MG63 (cell line): ENCODE results near the gene ATXN7L3. TPM values are rescaled to one million over a fixed set of nuclear protein-coding genes. Genes with fewer than 3 reads are reported as not detected.

Experiments
- DNase-seq: peaks from one replicate; pipeline ENCODE4 v3.0.0-alpha.2; 2020
- H3K27me3 ChIP-seq: fragments of 250-450 bp; sonication (Bioruptor Pico); 2 replicates; pipeline ENCODE4 v1.5.1; 2020; ENCODE audit warnings: mild to moderate bottlenecking, moderate library complexity
- H3K36me3 ChIP-seq: fragments of 250-450 bp; sonication (Bioruptor Pico); 2 replicates; pipeline ENCODE4 v1.5.1; 2020; ENCODE audit warnings: mild to moderate bottlenecking, moderate library complexity
- H3K4me3 ChIP-seq: fragments of 250-450 bp; sonication (Bioruptor Pico); 2 replicates; pipeline ENCODE4 v1.5.1; 2020; ENCODE audit warnings: mild to moderate bottlenecking, moderate library complexity
- H3K9me3 ChIP-seq: fragments of 250-450 bp; sonication (Bioruptor Pico); 2 replicates; pipeline ENCODE4 v1.5.1; 2020; ENCODE audit warnings: mild to moderate bottlenecking, moderate library complexity
- total RNA-seq: library from RNA; depleted of rRNA; stranded (reverse); fragments of >200 nt; shearing (Covaris generic); gene quantifications from 2 replicates; pipeline ENCODE4 v1.2.3, GENCODE V29; 2014; ENCODE audit warnings: low replicate concordance

ATXN7L3 gene
- total RNA-seq, 1 experiment from 2014 or later = 37.0 TPM

DNA sequence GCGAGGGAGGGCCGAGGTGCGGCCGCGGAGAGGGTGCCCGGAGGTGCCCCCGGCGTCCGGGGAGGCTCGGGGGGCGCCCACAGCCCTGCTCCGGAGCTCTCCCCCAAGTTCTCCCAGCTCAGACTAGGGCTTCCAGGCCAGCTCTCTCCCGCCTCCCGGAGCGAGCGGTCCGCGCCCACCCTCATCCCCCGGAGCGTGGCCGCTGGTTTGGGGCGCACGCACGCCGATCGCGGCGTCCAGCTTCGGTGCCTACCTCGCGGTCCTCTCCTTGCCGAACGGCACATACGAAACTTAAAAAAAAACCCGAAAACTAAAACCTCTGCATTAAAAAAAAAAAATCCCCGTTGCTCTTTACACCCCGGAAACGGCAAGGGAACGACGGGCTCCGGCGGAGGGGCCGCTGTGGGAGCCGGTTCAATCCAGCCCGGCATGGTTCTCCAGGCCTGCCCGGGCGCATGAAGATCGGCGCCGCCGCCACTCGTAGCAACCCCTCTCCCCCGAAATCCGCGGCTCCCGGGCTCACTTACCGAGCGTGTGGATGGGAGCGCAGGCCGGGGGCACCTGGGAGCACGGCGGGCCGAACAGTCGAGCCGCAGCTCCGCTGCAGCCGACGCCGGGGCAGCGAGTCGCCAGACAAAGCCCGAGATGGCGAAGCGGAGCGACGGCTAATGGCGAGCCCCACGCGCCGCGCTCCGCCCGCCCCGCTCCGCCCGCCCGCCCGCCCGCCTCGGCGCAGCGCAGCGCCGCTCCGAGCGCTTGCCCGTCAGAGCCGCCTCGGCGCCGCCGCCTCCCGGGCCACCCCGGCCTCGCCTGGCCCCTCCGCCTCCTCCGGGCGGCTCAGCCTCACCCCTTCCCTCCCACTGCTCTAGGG is 20.8 kb upstream of the ATXN7L3 start:
- peak; percentile 51 for DNase-seq

DNA sequence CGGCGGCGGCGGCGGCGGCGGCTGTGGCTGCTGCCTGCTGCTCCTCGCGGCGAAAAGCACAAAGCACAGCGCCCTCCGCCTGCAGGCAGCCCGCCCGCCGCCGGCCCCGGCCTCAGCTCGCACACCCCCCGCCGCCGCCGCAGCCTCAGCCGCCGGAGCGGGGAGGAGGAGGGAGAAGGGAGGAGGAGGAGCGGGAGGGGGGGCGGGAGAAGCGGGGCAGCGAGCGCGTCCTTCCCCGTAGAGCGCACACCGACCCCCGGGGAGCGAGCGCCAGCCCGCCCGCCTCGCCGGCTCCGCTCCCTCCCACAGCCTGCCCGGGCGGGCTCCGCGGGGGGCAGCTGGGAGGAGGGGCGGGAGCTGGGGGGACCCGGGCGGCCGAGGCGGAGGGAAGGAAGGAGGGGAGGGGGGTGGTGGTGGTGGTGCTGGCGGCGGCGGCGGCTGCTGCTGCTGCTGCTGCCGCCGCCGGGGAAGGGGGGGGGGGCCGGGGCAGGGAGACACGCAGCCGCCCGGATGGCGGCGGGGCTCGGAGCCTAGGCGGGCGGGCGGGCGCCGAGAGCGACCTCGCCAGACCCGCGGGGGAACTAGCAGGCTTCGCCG is 20.0 kb upstream of the ATXN7L3 start, which contains the start of gene UBTF:
TSS of gene UBTF (minus strand) at position 60 of the 597 bp plus-strand sequence. CDS start 1,446 bp downstream, outside the sequence.
- DNase-seq = peak; percentile 90
- peak within 1 kb of the TSS; percentile 90 for H3K4me3 ChIP-seq
- H3K36me3 ChIP-seq = peaks cover 35% of the 10 kb centered on the region
- no peaks in the 10 kb centered on the region for H3K27me3 ChIP-seq
- no peaks in the 10 kb centered on the region for H3K9me3 ChIP-seq

More for the DNA sequence above, 20.8 kb upstream of the ATXN7L3 start:
- Histone ChIP-seq H3K27me3 (no peaks in the 10 kb centered on the region), H3K9me3 (no peaks in the 10 kb centered on the region), H3K4me3 (peak overlapping the region; percentile 90), H3K36me3 (peaks cover 28% of the 10 kb centered on the region)

DNA sequence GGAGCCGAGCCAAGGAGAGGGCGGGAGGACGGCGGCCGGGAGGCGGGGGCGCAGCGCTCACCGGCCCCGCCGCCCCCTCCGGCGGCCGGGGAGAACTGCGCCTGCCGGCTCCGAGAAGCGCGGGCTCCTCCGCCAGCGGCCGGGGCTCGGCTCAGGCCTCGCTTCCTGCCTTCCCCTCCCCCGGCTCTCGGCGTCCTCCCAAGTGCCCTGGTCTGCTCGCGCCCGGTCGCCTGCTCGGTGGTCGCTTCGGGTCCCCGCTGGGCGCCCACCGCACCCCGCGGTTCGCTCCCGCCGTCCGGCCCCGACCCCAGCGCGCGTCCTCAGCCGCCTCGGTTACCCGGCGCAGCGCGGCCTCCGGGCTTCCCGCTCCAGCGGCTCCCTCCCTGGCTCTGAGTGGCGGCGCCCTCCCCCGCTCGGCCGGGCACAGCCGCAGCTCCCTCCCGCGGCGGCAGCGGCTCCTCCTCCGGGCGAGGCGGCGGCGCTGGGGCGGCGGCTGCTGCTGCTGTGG is 19.5 kb upstream of the ATXN7L3 start:
- peaks cover 41% of the 10 kb centered on the region for H3K36me3 ChIP-seq
- H3K4me3 ChIP-seq = peak overlapping the region; percentile 90
- DNase-seq = no peak
- no peaks in the 10 kb centered on the region for H3K27me3 ChIP-seq
- H3K9me3 ChIP-seq = no peaks in the 10 kb centered on the region

DNA sequence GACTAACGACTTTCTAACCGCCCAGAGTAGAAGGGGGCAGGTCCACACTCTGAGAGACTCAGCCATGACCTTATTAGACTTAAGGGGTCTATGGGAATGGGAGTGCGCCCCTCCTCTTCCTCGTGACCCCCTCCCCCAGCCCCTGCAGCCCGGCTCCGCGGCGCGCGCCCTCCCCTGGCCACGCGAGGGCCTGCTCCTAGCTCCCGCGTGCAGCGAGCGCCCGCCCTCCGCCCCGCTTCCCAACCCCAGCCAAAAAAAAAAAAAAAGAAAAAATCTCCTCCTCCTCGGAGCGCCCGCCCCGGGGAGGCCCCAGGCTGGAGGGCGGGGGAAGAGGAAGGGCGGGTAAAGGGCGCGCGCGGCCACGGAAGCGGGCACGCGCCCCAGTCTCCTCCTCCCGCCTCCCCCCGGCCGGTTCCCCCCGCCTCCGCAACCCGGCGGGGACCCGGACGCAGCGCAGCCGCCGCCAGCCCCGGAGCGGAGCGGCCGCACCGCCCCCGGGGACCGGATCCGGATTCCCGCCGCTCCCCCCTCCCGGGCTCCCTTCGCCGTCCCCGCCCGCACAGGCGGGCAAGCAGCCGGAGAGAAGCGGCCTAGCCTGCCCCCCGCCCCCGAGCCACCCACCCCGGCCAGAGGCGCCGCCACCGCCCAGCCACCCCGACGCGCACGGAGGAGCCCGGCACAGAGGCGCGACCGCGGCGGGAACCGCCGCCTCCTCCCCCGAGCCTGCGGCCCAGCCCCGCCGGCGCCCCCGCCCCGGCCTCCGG is 18.8 kb upstream of the ATXN7L3 start:
- H3K36me3 ChIP-seq = peaks cover 47% of the 10 kb centered on the region
- H3K9me3 ChIP-seq = no peaks in the 10 kb centered on the region
- no peaks in the 10 kb centered on the region for H3K27me3 ChIP-seq
- peak; percentile 88 for DNase-seq
- peak overlapping the region; percentile 90 for H3K4me3 ChIP-seq

DNA sequence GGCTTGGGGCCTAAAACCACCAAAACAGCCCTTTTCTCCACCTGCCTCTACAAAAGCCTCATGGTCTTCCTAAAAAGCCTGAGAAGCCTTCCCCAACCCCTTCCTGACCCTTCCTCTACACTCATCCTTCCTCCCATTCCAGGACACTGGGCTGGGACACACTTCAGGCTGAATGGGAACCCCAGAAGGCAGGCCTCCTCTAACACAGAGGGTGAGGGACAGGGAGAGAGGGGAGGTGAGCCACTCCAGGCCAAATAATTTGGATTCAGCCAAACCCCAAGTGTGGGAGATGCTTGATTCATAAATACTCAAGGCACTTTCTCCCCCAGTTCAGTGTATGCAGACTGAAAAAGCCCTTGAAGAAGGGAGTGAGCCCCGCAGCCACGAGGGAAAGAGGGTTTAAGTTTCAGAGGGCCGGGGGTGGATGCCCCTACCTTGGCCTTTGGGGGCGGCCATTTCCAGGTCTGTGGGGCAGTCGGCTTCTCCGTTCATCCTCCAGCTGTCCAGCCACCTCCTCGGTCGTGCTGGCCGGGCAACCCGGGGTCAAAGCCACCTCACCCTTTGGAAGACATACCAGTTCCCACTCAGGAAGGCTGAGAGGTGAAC is 18.2 kb upstream of the ATXN7L3 start:
- no peak for DNase-seq
- H3K4me3 ChIP-seq = peak overlapping the region; percentile 90
- no peaks in the 10 kb centered on the region for H3K9me3 ChIP-seq
- no peaks in the 10 kb centered on the region for H3K27me3 ChIP-seq
- H3K36me3 ChIP-seq = peaks cover 54% of the 10 kb centered on the region

DNA sequence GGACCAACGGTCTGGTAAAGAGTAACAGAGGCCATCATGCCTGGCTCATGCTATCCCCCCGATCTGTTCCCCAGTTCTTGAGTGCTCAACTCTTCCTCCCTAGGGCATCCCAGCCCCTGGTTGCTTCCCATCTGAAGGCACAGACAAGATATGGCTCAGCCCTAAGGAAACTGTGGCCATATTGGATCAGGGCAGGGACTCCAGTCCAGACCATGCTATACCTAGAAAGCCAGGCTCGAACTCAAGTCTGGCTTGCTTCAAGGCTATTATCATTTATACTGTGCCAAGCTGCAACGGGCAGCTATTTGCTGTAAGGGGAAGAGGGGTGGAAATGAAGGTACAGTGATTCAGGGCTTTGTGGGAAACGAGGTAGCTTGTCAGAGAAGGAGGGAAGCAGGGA is 17.0 kb upstream of the ATXN7L3 start:
- peaks cover 61% of the 10 kb centered on the region for H3K36me3 ChIP-seq
- H3K9me3 ChIP-seq = no peaks in the 10 kb centered on the region
- no peaks in the 10 kb centered on the region for H3K27me3 ChIP-seq
- DNase-seq = no peak
- H3K4me3 ChIP-seq = no peak overlapping the region

DNA sequence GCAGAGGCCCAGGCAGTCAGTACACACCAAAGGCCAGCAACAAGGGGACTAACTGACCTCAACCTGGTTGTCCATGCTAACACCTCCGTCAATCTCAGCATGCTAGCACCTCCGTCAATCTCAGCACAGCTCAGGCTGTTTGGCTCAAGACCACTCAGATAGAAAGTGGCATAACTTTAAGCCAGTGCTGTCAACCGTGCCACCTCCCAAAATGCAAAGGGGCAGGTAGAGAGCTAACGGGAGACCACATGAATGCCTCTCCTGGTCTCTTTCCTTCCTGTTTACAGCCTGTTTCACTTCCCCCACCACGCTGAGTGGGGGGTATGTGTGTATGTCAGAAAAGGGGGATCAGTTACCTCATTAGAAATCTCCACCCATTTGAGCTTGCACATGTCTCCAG is 16.5 kb upstream of the ATXN7L3 start:
- Histone ChIP-seq H3K9me3 (no peaks in the 10 kb centered on the region), H3K4me3 (no peak overlapping the region), H3K27me3 (no peaks in the 10 kb centered on the region), H3K36me3 (peaks cover 66% of the 10 kb centered on the region)
- no peak for DNase-seq

DNA sequence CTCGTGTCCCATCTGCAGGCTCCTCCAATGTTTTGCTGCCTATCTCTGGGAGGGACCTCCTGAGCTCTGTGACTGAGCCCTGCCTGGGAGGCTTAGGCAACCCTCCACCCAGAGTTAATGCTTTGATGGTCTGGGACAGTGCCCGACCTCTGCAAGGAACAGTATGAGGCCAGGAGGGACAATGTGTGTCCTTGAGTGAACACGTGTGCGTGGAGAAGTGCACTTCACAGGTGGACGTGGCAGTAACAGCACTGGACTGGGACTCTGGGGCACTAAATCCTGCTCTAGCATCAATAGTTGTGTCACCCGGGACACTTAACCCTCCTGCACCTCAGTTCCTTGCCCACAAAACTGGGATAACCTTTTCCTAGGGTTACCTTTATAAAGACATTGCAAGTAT is 15.2 kb upstream of the ATXN7L3 start:
- Histone ChIP-seq H3K9me3 (no peaks in the 10 kb centered on the region), H3K36me3 (peaks cover 75% of the 10 kb centered on the region), H3K4me3 (no peak overlapping the region), H3K27me3 (no peaks in the 10 kb centered on the region)
- no peak for DNase-seq

DNA sequence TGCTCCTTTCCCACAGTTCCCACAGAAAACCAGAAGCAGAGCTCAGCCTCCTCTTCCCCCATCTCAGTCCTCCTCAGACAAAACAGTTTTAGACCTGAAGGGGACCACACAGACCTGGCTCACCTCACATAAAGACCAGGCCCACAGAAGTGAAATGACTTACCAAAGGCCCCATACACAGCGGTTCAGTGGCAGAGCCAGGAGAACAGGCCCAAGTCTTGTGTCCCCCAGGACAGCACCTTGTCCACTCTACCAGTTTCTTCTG is 14.5 kb upstream of the ATXN7L3 start:
- Histone ChIP-seq H3K36me3 (peaks cover 82% of the 10 kb centered on the region), H3K27me3 (no peaks in the 10 kb centered on the region), H3K9me3 (no peaks in the 10 kb centered on the region), H3K4me3 (no peak overlapping the region)
- no peak for DNase-seq

DNA sequence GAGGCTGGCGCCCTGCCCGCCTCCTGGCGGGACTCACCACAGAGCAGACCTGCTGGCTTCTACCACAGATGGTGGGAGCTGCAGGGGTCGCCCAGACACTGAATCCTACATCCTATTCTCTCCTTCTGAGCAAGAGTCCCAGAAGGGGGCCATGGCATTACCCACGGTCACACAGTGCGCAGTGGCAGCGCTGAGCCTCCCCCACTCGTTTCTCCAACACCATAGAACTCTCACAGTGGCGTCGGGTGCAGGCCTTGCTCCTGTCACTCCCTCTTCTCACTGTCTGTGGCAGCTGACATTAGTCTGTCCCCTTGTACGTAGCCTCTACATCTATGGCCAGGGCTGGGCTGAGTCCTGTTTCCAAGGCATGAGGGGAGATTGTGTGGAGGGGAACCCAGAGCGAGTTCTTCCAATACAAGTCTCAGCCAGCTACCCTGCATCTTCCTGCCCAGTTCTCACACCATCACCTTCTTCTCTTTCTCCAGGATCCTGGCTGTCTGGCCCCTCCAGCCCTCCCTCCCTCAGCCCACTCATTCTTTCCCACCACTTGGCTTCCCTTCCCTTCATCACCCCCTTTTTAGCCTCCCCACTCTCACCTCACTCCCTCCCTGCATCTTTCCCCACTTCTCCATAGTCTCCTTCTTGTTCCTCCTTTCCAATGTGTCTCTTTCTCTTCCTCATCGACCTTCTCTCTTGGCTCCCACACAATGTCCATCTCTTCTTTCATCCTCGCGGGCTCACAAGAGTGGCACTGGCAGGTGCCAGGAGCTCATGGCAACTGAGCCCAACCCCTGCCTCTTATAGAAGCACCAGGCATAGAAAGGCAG is 13.9 kb upstream of the ATXN7L3 start:
- Histone ChIP-seq H3K4me3 (no peak overlapping the region), H3K9me3 (no peaks in the 10 kb centered on the region), H3K36me3 (peaks cover 88% of the 10 kb centered on the region), H3K27me3 (no peaks in the 10 kb centered on the region)
- no peak for DNase-seq

DNA sequence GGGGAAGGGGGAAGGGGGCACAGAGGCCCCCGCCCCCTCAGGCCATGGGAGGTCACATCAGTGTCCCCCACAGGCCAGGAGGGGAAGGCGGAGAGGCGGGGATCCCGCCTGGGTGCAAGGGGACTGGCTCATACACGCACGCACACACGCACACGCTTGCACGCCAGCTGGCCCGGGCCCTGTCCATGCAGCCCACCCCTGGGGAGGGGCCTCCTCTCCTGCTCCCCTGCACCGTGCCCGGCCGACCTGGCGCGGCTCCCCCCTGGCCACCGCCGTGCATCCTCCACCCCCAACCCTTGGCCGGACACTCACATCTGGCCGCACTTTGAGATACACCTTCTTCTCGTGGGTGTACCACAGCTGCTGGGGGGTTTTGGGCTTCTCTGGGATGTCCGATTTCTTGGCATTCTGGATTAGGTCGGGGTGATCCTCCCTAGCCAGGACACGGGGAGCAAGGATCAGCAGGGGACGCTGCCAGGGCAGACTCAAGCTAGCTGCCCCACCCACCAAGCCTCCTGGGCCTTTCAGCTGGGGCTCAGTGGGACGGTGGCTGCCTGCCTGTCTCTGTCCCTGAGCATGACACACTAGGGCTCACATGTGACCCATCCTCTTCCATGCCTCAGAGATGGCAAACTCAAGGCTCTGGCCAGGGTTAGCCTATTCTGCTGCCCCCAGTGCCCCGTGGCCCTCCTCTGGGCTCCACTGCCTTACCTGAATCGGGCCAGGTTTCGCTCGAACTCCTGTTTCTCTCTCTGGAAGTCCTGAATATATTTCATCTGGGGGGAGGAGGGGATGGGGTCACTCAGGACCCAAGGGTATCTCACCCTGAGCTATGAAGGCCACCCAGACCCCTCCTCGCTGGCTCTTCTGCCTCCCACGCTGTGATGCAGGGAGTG is 13.1 kb upstream of the ATXN7L3 start:
- H3K27me3 ChIP-seq = no peaks in the 10 kb centered on the region
- H3K9me3 ChIP-seq = no peaks in the 10 kb centered on the region
- DNase-seq = no peak
- peaks cover 90% of the 10 kb centered on the region for H3K36me3 ChIP-seq
- H3K4me3 ChIP-seq = no peak overlapping the region

DNA sequence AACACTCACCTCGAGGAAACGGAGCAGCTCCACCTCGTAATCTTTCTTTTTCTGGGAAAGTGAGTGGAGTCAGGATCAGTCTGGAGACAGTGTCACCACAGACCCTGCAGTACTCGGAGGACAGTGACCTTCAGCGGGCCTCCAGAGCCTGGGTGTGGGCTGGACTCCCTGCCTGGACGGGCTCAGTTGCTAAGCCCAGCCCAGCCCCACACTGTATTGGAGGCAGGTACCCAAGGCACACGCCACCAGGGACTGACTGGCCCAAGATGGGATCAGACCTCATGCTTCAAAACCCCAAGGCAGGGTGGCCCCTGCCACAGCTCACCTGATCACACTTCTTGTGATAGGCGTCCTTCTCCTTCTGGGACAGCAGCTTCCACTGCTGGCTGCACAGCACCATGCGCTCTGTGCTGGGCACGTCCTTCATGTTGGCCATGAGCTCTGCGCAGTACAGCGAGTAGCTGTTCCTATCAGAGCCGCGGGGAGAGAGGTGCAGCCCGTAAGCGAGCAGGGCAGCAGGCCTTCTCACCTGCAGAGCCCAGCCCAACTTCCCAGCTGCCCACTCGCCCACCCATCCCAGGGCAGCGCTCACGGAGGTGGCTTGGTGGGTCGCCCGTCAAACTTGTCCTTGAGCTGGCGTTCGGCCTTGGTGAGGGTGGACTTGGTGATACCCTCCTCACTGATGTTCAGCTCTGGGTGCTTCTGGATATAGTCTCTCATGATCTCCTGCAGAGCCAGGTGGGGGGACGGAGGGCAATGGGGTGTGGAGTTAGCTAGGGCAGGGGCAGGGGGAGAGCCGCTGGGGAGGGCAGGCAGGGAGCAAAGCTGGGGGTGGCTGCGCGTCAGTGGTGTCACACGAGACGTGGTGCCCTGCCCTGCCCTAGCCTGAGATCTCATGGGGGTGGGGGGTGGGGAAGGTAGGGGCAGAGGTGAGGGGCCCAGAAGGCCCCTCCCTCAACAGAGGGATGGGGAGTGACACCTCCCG is 11.9 kb upstream of the ATXN7L3 start:
- H3K9me3 ChIP-seq = no peaks in the 10 kb centered on the region
- DNase-seq = no peak
- H3K4me3 ChIP-seq = no peak overlapping the region
- peaks cover 88% of the 10 kb centered on the region for H3K36me3 ChIP-seq
- H3K27me3 ChIP-seq = no peaks in the 10 kb centered on the region

DNA sequence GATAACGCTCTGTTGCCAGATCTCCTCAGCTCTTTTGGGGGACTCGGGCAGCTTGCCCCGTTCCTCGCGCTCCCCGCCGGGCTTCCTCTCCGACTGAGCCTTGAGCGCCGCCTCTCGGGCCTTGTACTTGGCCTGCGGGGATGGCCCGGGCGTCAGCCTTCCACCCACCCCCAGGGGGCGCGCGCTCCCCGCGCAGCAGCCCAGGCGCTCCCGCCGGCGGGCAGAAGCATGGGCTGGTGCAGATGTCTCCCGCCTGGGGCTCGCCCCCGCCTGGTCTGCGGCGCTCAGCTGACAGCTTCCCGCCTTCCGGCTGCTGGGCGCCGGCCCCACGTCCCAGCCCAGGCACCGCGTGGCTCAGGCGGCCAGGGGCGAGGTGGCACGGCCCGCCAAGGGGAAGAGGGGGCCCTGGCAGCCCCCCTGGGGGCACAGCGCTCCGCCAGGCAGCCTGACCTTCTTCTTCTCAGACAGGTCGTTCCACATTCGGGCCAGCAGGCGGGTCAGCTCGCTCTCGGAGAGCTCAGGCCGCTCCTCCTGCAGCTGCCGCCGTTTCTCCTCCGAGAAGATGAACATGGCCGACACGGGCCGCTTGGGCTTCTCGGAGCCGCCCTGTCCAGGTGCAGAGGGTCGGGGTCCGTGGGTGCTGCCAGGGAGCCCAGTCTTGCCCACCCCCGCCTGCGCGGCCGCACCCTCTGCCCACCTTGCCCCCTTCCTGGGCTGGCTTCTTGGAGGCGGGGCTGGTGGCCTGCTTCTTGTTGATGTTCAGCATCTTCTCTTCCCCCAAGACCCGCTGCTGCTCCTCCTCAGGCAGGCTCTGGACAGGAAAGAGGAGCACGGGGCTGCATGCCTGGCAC is 10.9 kb upstream of the ATXN7L3 start:
- H3K4me3 ChIP-seq = no peak overlapping the region
- H3K9me3 ChIP-seq = no peaks in the 10 kb centered on the region
- peaks cover 78% of the 10 kb centered on the region for H3K36me3 ChIP-seq
- DNase-seq = no peak
- H3K27me3 ChIP-seq = no peaks in the 10 kb centered on the region
